Measurements from ENCODE around the gene ZNF91.

- TF ChIP-seq SREBF2 (IDR thresholded peaks at IDR 0.05; ENCODE audit: low read length) (no peak), REST (IDR thresholded peaks at IDR 0.05; ENCODE audit: low read depth, low read length) (no peak), CTCF (IDR thresholded peaks at IDR 0.05 in 2 of 3, conservative IDR thresholded peaks at IDR 0.05 in 1 of 3; ENCODE audit: control insufficient read depth in 2 of 3, extremely low read depth in 1 of 3, insufficient read depth in 1 of 3, low read depth in 3 of 3, low read length in 3 of 3) (no peak), TBL1XR1 (IDR thresholded peaks at IDR 0.05; ENCODE audit: low read depth, low read length) (no peak), MYC (IDR thresholded peaks at IDR 0.05; ENCODE audit: insufficient read depth, insufficient read length, insufficient replicate concordance, low read length, severe bottlenecking) (no peak), POLR2AphosphoS5 (IDR thresholded peaks at IDR 0.05; ENCODE audit: low read length) (no peak), ZZZ3 (IDR thresholded peaks at IDR 0.05; ENCODE audit: control insufficient read depth, insufficient read length, low read depth) (no peak), RAD21 (IDR thresholded peaks at IDR 0.05; ENCODE audit: insufficient read depth, low read depth, low read length) (no peak), TCF3 (IDR thresholded peaks at IDR 0.05; ENCODE audit: borderline replicate concordance, insufficient read depth, low read depth, low read length) (no peak), GABPA (IDR thresholded peaks at IDR 0.05; ENCODE audit: low read depth) (no peak), MAX (IDR thresholded peaks at IDR 0.05; ENCODE audit: low read depth, low read length) (no peak), FOXM1 (IDR thresholded peaks at IDR 0.05; ENCODE audit: low read depth, low read length) (no peak)
These were observed 14.2 kb downstream of the ZNF91 start for GRCh38 chr19:23381114-23381513.
